Stimulated activated naive B cell treated with anti-CD40 and anti-IgM and Interleukin-4, amounts not matched to agents 10 μg/mL and 1 μg/mL and 100 μg/mL, for 72 hours (primary cell): ENCODE results near the gene BAZ2A.

Experiments
- ATAC-seq, 2 donors: fragments of 150-1000 bp; cut with Tn5 transposase; replicated peaks; 2 replicates each; pipeline ENCODE4 v1.10.0; 2021; ENCODE audit warnings: moderate library complexity in 1 of 2
- DNase-seq: peaks from one replicate; pipeline ENCODE4 v3.0.0; 2021
- H3K27ac Mint-ChIP-seq: one replicate; pipeline ENCODE4 v1.8.0; 2022; ENCODE audit warnings: mild to moderate bottlenecking, mixed read lengths
- H3K27me3 Mint-ChIP-seq, 2 donors: one replicate each; pipeline ENCODE4 v1.8.0; 2022; ENCODE audit warnings: mixed read lengths in 2 of 2
- H3K36me3 Mint-ChIP-seq, 2 donors: one replicate each; pipeline ENCODE4 v1.8.0; 2022; ENCODE audit warnings: mixed read lengths in 2 of 2, mild to moderate bottlenecking in 1 of 2
- H3K4me1 Mint-ChIP-seq, 2 donors: one replicate each; pipeline ENCODE4 v1.8.0; 2022; ENCODE audit warnings: mixed read lengths in 2 of 2, mild to moderate bottlenecking in 1 of 2
- H3K4me3 Mint-ChIP-seq, 2 donors: one replicate each; pipeline ENCODE4 v1.8.0; 2022; ENCODE audit warnings: mild to moderate bottlenecking in 2 of 2, mixed read lengths in 2 of 2, moderate library complexity in 1 of 2
- H3K9me3 Mint-ChIP-seq, 2 donors: one replicate each; pipeline ENCODE4 v1.8.0; 2022; ENCODE audit warnings: mixed read lengths in 2 of 2, mild to moderate bottlenecking in 1 of 2

The BAZ2A gene

DNA sequence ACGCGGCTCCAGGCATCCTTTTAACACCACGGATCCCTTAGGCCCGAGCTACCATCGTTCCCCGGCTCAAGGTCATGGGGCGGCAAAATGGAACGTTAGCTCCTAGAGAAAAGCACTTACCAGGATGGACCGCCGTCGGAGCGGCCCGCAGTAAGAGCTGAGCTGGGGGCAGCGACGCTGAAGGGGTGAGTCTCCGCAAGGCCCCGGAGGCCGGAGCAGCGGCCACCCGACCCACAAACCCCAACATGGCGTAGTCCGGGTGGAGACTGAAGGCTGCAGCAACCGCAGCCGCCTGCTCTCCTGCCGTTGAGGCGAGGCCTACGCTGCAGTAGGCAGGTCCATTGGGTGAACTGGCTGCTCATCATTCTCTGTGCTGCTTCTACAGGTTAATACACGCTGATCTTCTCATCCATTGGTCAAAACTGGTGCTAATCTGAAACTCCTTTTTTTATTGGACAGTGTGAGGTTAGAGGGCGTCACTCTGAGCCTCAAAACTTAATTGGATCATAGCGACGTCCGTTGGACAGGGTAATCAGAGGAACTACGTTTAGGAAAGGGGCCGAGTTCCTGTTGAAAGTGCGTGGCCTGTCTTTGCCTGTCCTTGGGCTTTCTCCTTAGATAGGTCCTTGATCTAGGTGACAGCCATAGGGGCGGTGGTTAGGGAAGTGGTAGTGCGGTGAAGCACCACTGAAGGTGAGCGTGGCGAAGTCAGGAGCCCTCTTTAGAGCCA lies 15.8 kb upstream of the BAZ2A start, which contains the start of gene ATP5F1B:
Gene ATP5F1B, minus strand, starts transcription at position 268 of the 730 bp plus-strand sequence. Its CDS starts 21 bp downstream, at position 247.
- H3K27ac Mint-ChIP-seq, result peak within 1 kb of the TSS; percentile 95
- peak; percentile 96 for DNase-seq
- peaks cover 28 to 43% of the 10 kb centered on the region in 2 donors for H3K36me3 Mint-ChIP-seq
- H3K27me3 Mint-ChIP-seq, result no peaks in the 10 kb centered on the region
- H3K9me3 Mint-ChIP-seq, result no peaks in the 10 kb centered on the region
- ATAC-seq, result peak; percentile 98 to 99
- peaks cover 9 to 11% of the 10 kb centered on the region in 2 donors for H3K4me1 Mint-ChIP-seq
- H3K4me3 Mint-ChIP-seq, result peak within 1 kb of the TSS; percentile 93 to 94

DNA sequence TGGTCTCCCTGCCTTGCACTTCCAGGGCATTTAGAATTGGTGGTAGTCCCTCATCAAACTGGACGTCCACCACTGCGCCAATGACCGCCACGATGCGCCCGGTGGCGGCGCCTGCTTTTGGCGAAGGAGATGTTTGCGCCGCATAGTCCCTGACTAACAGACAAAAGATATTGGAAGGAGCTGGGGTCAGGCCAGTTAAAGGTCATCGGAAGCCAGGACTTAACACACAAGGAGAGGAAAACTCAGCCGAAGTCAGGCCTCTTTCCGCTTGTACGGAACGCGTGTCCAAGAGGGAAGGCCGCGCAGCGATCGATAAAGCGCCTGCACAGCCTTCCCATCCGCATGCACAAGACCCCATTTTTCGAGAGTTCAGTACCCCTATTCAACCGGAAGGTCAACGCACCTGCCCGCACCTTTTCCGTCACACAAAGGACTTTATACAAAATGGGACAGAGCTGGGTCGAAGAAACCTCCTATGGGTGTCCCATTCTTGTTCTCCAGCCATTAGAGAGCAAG lies 15.1 kb upstream of the BAZ2A start:
- H3K9me3 Mint-ChIP-seq, result no peaks in the 10 kb centered on the region
- H3K4me3 Mint-ChIP-seq, result peak overlapping the region; percentile 93 to 94
- ATAC-seq (no peak), DNase-seq (no peak)
- H3K36me3 Mint-ChIP-seq, result peaks cover 29 to 47% of the 10 kb centered on the region in 2 donors
- H3K4me1 Mint-ChIP-seq, result peaks cover 9 to 11% of the 10 kb centered on the region in 2 donors
- peak overlapping the region; percentile 95 for H3K27ac Mint-ChIP-seq
- H3K27me3 Mint-ChIP-seq, result no peaks in the 10 kb centered on the region

DNA sequence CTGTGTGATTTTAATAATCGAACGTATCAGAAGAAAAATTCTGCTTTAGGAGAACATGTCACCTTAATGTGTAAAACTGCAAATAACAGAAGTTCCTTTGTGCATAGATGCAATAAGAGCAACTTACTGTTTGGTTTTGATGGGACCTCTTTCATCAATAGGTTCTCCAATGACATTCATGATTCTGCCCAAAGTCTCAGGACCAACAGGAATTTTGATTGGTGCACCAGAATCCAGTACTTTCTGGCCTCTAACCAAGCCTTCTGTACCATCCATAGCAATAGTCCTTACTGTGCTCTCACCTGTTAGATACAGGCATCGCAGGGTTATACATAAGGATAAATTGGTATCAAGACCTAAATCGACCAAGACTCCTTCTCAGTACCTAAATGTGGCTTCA lies 14.5 kb upstream of the BAZ2A start:
- H3K27ac Mint-ChIP-seq, result peak overlapping the region; percentile 95
- H3K9me3 Mint-ChIP-seq, result no peaks in the 10 kb centered on the region
- no peaks in the 10 kb centered on the region for H3K27me3 Mint-ChIP-seq
- DNase-seq (no peak), ATAC-seq (no peak)
- H3K4me3 Mint-ChIP-seq, result peak overlapping the region; percentile 93 to 94
- peaks cover 12 to 14% of the 10 kb centered on the region in 2 donors for H3K4me1 Mint-ChIP-seq
- H3K36me3 Mint-ChIP-seq, result peaks cover 32 to 52% of the 10 kb centered on the region in 2 donors

DNA sequence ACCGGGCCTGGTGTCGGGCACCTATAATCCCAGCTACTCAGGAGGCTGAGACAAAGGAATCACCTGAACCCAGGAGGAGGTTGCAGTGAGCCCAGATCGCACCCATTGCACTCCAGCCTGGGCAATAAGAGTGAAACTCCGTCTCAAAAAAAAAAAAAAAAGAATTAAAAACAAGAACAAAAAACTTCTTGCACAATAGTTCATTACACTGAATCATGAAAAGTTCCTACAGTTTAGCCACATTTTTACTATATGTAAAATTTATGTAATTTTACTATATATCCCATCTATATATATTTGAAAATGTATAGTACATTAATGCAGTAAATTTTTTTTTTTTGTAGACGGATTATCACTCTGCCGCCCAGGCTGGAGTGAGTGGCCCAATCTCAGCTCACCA lies 11.1 kb upstream of the BAZ2A start:
- no peak overlapping the region for H3K27ac Mint-ChIP-seq
- H3K4me1 Mint-ChIP-seq, result peaks cover 34 to 47% of the 10 kb centered on the region in 2 donors
- no peak for DNase-seq
- H3K27me3 Mint-ChIP-seq, result no peaks in the 10 kb centered on the region
- H3K4me3 Mint-ChIP-seq, result no peak overlapping the region
- H3K36me3 Mint-ChIP-seq, result peaks cover 47 to 61% of the 10 kb centered on the region in 2 donors
- H3K9me3 Mint-ChIP-seq, result no peaks in the 10 kb centered on the region
- no peak for ATAC-seq

DNA sequence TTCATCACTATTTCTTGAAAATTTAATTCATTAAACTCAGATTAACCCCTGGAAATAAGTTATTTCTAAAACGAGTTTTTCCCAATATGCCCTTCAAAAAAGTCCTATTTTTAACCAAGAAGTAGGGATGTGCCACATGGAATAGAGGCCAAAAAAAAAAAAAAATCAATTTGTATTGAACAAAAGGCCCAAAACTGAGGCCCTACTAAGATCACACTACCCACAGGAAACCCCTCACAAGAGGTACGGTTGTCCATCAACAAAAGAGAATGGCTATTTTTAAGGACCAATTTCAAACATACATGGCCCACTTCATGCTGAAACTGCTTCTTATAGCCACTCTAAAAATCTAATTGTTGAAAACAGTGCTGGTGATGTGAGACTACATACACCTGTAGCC lies 7.5 kb upstream of the BAZ2A start:
- no peak overlapping the region for H3K27ac Mint-ChIP-seq
- no peak overlapping the region for H3K4me3 Mint-ChIP-seq

DNA sequence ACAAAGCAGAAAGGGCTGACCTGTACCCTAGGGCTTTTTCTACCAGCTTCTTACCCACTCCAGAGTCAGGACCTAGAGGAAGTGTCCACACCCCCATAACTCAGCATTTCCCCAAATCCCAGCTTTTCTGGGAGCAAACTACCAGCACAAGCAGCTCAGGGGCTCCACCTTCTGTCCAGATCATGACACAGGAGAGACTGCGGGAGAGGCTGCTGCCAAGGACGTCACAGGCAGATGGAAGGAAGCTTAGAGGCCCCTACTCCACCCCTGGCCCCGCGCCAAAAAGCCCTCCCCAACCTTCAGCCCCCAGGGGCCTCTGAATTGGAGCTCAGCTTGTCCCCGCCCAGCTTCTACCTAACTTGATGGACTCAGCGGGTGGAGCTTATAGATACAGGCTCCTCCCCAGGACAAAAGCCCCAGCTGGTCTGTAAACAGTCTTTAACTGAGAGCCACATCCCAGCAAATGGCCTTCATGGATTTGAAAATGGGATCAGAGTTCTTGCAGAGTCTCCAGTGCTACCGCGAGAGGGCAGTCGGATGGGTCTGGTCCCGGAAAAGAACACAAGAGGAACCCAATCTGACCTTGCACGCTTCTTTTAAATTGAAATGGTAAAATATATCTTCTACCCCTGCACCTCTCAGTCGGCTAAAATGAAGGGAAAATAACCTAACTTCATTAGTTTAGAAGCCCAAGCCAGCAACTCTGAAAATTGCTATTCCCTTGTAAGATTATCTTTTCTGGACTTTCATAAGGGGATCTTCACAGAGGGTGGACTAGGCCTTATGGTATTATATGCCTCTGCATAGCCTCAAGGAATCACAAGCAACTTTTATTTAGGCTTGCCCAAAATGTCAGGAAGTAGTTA lies 6.8 kb upstream of the BAZ2A start:
- H3K27me3 Mint-ChIP-seq, result no peaks in the 10 kb centered on the region
- peaks cover 22 to 37% of the 10 kb centered on the region in 2 donors for H3K36me3 Mint-ChIP-seq
- peak overlapping the region; percentile 90 to 97 for H3K4me3 Mint-ChIP-seq
- peak overlapping the region; percentile 96 for H3K27ac Mint-ChIP-seq
- ATAC-seq (peak; percentile 67 to 72), DNase-seq (peak; percentile 94)
- peaks cover 49 to 70% of the 10 kb centered on the region in 2 donors for H3K4me1 Mint-ChIP-seq
- no peaks in the 10 kb centered on the region for H3K9me3 Mint-ChIP-seq

More for the DNA sequence above, 7.5 kb upstream of the BAZ2A start:
- ATAC-seq (no peak), DNase-seq (no peak)
- H3K4me1 Mint-ChIP-seq, result peaks cover 42 to 63% of the 10 kb centered on the region in 2 donors
- H3K9me3 Mint-ChIP-seq, result no peaks in the 10 kb centered on the region
- H3K27me3 Mint-ChIP-seq, result no peaks in the 10 kb centered on the region
- peaks cover 26 to 44% of the 10 kb centered on the region in 2 donors for H3K36me3 Mint-ChIP-seq

DNA sequence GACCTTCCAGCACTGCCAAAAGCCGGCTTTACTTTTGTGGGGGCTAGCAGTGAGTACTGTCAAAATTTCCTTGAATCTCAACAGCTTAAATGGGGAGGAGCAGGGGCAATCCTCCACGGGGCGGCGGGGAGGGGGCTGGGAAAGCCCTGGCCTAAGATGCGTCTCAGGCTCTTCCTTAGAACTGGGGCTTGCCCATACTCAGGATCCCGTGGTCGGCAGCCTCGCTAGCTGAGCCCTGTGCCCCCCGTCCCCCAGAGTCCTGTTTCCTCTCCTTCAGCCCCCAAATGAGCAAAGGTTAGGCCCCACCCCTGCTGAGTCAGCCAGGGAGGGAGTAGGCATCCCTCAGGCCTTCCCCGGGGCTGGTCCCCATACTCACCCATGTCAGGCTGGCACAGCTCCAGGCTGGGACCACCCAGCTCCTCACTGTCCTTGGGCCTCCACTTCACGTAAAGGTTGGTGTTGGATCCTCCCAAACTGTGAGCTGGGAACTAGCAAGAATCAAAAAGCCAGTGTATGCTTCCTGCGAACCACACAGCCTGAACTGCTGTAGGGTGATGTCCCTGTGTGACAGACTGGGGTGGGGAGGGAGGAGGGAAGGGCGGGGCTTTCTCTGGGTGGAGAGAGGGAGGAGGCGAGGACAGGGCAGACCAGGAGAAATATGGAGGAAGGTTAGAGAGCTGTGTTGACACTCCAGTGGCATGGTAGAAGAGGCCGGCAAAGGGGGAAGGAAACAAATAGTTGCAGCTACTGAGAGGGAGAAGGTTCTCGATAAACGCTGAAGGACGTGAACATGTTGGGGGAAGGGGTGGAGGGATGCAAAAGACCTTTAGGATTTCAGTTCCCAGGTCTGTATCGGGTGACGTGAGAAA lies 5.9 kb upstream of the BAZ2A start:
- peaks cover 22 to 37% of the 10 kb centered on the region in 2 donors for H3K36me3 Mint-ChIP-seq
- no peaks in the 10 kb centered on the region for H3K9me3 Mint-ChIP-seq
- DNase-seq, result peak; percentile 74
- H3K4me1 Mint-ChIP-seq, result peaks cover 56 to 79% of the 10 kb centered on the region in 2 donors
- peak; percentile 70 to 73 for ATAC-seq
- no peaks in the 10 kb centered on the region for H3K27me3 Mint-ChIP-seq
- H3K27ac Mint-ChIP-seq, result peak overlapping the region; percentile 96
- peak overlapping the region; percentile 90 to 97 for H3K4me3 Mint-ChIP-seq

DNA sequence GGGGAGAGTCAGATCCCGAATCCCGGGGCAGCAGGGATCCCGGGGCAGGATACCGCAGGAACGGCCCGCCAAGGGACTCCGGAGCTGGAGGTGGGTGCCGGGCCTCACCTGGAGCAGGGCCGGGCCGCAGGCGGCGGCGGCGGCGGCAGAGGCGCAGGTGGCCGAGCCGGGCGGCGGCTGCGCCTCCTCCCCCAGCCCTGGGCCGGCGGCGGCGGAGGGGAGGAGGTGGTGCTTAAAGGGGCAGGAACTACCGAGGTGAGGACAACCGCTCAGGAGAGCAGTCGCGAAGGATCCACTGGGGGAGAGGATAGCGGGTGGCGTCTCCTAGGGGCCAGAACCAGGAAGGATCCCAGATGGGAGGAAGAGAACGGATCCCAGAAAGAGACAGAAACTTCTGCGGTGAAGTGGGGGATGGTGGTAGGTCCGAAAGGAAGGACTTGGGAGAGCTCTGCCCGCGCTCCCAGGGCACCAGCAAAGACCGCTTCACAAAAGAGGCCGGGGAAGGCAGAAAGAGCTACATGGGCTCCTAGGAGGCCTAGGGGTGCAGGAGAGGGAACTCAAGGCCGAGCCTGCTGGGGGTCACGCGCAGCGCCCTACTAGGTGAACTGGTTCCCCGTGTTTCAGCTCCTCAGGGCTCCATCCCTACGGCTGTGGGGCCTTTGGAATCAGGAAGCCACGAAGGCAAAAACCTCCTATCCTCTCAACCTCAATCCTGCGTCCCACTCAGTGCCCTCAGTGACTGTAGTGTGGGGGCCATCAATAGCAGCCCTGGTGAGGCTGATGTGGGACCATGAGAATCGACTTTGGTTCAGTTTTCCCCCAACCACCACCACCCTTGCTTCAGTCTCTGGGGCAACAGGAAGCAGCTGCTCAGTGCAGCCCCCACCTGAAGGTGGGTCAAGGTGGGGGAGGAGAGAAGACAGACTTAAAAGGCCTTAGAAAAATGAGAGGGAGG lies 5.0 kb upstream of the BAZ2A start:
- H3K36me3 Mint-ChIP-seq, result peaks cover 23 to 38% of the 10 kb centered on the region in 2 donors
- peak overlapping the region; percentile 90 to 97 for H3K4me3 Mint-ChIP-seq
- H3K4me1 Mint-ChIP-seq, result peaks cover 64 to 88% of the 10 kb centered on the region in 2 donors
- H3K27ac Mint-ChIP-seq, result peak overlapping the region; percentile 96
- H3K27me3 Mint-ChIP-seq, result no peaks in the 10 kb centered on the region
- no peaks in the 10 kb centered on the region for H3K9me3 Mint-ChIP-seq
- ATAC-seq (peak; percentile 35 to 36), DNase-seq (peak; percentile 64)

DNA sequence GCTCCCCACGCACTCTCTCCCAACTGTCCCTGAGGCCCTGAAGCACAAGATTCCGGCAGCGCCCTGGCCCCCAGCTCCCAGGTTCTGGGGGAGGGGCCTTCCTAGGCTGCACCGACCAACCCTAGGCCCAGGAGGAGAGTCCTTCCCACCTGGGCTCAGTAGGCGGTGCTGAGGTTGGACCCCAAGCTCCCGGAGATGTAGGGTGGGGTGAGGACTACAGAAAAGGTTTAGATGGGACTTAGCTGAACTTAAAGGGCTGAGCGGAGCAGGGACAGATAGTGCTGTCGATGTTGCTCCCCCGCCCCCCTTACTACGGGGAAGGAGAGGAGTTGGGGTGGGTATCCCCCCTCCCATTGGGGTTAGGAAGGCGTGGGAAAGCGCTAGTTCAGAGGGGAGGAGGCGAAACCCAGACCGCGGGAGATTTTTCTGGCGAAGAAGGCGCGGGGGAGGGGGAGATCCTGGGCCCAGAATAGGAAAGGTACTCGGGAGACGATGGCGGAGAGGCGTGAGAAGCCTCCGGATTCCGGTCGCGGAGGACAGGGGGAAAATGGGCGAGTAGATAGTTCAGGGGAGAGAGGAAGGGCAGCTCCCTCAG lies 4.2 kb upstream of the BAZ2A start:
- Mint-ChIP-seq H3K9me3 (no peaks in the 10 kb centered on the region), H3K4me3 (peak overlapping the region; percentile 90 to 97), H3K4me1 (peaks cover 60 to 81% of the 10 kb centered on the region in 2 donors), H3K36me3 (peaks cover 20 to 34% of the 10 kb centered on the region in 2 donors), H3K27me3 (no peaks in the 10 kb centered on the region), H3K27ac (peak overlapping the region; percentile 76)
- ATAC-seq (no peak), DNase-seq (no peak)

DNA sequence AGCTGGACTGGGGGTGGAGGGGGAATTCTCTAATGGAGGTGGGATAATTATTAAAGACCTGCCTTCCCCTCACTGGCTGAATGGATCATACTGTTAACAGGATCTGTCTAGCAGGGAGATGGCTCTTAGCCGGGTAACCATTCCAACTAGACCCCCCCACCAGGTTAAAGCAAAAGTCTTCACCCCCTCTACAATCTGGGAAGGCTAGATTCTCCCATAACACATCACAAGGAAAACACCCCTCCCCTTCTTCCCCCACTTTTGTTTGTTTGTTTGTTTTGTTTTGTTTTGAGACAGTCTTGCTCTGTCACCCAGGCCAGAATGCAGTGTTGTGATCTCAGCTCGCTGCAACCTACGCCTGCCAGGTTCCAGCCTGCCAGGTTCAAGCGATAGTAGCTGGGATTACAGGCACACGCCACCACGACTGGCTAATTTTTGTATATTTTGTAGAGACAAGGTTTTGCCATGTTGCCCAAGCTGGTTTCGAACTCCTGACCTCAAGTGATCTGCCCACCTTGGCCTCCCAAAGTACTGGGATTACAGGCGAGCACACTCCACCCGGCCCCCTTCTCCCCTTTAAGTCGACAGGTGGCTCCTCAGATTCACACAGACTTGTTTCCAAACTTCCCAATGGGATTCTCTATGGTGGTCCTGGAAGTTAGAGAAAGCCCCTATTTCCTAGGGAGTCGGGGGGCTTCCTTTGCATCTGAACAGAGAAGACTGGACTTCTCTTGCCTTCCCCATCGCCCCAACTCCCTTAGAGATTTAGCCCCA lies 3.5 kb upstream of the BAZ2A start:
- H3K4me1 Mint-ChIP-seq, result peaks cover 60 to 82% of the 10 kb centered on the region in 2 donors
- peak overlapping the region; percentile 90 to 97 for H3K4me3 Mint-ChIP-seq
- ATAC-seq (no peak), DNase-seq (no peak)
- H3K27me3 Mint-ChIP-seq, result no peaks in the 10 kb centered on the region
- H3K36me3 Mint-ChIP-seq, result peaks cover 18 to 34% of the 10 kb centered on the region in 2 donors
- H3K27ac Mint-ChIP-seq, result peak overlapping the region; percentile 76
- H3K9me3 Mint-ChIP-seq, result no peaks in the 10 kb centered on the region

DNA sequence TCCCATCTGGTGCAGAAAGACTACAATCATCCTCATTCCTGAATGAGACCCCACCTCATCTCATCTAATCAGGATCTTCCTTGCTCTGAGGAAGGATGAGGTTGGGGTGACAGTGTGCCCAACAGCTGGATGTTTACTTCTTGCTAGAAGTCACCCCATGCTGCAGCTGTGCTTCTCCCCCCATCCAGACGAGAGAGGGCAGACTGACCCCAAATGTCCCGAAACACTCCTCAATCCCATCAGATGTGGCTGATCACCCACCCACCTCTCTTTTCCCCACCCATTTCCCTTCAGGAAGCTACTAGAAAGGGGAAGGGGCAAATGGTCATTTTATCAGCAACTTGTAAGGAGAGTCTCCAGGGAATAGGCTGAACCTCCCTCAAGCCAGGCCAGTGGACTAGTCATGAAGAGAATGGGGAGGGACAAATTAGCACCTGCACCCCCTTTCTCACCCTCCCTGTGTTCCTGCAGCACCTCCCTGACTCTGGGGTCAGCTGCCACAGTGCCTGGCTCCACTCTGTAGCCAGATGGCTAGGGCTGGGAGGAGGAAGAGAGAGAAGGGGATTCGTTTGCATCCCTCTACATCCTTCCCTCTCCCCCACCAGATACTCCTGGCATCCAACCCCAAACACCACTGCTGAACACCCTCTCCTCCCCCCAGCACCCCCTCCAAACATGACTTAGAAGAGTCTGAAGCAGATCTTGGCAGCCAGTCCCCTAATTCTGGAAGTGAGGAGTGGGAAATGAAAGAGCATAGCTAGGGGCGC lies 2.8 kb upstream of the BAZ2A start:
- ATAC-seq (no peak), DNase-seq (no peak)
- Mint-ChIP-seq H3K36me3 (peaks cover 11 to 33% of the 10 kb centered on the region in 2 donors), H3K27ac (peak overlapping the region; percentile 86), H3K9me3 (no peaks in the 10 kb centered on the region), H3K27me3 (no peaks in the 10 kb centered on the region), H3K4me1 (peaks cover 60 to 82% of the 10 kb centered on the region in 2 donors), H3K4me3 (peak overlapping the region; percentile 90 to 97)
